NCI-H82 treated with DMSO at 0.1 percent for 48 hours (cell line): ENCODE measurements around the gene UGT1A8.

Source experiments
- DNase-seq: peaks from one replicate; lab custom pipeline; 2025; ENCODE audit not compliant: unreplicated experiment; lab: John Stamatoyannopoulos, UW

UGT1A8 gene

GRCh38 chr2:233794128-233794658, 176.8 kb downstream of the UGT1A8 start:
- DNase-seq = no peak

- no peak for DNase-seq
Measured at GRCh38 chr2:233795735-233796171, 178.3 kb downstream of the UGT1A8 start.

GRCh38 chr2:233796254-233796653, 178.8 kb downstream of the UGT1A8 start:
- peak; percentile 80 for DNase-seq

DNA sequence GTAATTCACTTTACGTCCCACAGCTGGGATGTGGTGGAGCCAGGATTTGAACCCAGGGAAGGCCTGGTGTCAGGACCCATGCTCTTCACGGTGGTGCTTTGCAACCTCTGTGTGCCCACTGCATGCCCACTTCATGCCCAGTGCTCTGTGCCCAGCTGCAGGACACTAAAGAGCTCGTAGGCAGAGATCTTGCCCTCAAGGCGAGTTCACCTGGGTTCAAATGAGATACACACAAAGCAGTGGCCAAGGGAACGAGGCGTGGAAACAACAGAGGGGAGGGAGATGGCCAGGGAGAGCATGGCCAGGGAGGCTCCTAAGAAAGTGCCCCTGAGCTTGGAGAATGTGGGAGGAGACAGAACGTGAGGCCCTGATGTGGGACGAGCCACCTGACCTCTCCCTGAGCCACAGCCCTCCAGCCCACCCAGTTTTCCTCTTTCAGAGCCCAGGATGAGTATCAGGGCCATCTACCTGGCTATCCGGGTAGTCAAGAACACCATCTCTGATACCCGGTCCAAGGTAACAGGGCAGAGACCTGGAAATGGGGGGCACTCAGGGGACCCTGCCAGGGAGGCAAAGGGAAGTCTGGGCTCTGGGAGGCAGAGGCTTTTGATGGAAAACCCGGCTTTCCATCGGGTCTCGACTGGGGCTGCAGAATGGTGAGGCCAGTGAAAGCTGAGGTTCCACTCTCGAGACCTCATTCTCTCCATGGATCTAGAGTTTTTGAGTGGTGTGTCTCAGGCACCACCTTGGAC, 181.1 kb downstream of the UGT1A8 start:
- DNase-seq = no peak

DNA sequence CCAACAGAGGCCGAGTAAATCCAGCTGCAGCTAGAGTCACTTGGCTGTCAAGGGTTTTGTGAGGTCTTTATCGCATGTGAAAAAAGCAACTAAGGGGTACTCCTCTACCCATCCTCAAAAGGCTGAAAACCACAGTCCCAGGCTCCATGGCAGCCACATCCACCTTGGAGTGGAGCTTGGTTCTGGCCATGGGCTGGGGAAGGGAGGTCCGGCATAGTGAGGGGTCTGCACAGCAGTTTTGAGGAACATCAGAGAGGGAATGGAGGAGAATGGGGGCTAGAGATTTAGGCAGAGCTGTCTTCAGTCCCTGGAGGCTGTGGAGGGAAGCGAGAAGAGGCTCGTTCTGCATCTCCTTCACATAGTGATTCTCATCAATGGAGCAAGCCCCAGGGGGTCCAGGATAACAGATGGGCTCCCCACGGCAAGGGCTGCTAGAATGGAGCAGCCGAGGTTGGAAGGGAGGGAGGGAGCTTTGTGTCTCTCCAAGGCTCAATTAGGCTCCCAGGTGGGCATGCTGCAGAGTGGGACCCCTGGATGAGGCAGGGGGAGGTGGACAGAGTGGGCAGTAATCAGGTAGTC, 181.7 kb downstream of the UGT1A8 start:
- DNase-seq = no peak

DNA sequence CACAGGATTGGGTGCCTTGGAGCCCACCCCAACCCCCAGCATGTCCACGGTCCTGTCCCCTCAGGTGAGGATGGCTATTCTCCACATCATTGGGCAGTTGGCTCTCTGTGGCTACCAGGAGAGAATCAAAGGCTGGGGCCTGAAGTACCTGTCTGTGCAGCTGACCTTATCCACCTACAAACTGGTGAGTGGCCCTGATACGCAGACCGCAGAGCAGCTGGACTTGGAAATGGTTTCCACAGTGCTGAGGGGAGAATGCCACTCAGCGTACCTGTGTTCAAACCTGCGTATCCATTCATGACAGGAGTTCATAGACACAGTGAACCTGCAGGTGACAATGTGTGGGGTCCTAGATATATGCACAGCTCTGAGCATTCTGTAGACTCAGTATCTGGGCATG, 182.3 kb downstream of the UGT1A8 start:
- no peak for DNase-seq

- no peak for DNase-seq
Measured at GRCh38 chr2:233800208-233800607, 182.8 kb downstream of the UGT1A8 start.

- no peak for DNase-seq
Measured at GRCh38 chr2:233801357-233802131, 184.1 kb downstream of the UGT1A8 start.

DNA sequence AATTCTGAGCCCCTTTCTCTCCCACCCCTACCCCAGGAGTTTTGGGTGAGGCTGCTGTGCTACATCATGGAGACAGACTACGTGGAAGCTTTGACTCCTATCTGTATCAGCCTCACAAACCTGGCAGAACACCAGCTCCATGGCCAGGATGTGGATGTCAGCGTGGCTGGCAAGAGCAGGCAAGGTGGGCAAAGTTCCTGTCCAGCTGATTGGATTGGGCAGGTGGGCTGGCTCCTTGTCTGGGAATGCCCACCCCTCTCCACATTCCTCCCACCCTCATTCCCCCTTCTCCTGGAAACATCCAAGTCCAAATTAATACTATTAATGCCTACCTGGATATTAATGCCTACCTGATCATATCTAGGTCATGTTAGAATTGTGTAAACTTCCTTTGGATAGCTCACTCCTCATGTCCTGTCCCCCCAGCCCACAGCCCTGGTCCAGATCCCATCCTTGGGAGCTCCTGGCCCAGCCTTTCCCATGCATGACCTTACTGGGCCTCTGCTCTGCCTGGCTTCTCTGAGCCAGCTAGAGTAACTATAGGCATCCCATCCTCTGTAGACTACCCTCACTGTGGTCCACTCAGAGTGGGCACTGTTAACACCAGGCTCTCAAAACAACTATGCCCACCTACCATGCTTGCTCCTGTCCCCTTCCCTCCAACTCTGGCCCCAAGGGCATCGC, 184.8 kb downstream of the UGT1A8 start:
- no peak for DNase-seq

- DNase-seq = no peak
Measured at GRCh38 chr2:233803292-233803911, 186.0 kb downstream of the UGT1A8 start.

GRCh38 chr2:233803994-233804393, 186.6 kb downstream of the UGT1A8 start:
- DNase-seq = no peak

GRCh38 chr2:233807215-233807865, 189.9 kb downstream of the UGT1A8 start:
- no peak for DNase-seq

- DNase-seq = no peak
Measured at GRCh38 chr2:233807966-233808935, 190.8 kb downstream of the UGT1A8 start.

GRCh38 chr2:233810385-233810784, 193.0 kb downstream of the UGT1A8 start:
- no peak for DNase-seq

DNA sequence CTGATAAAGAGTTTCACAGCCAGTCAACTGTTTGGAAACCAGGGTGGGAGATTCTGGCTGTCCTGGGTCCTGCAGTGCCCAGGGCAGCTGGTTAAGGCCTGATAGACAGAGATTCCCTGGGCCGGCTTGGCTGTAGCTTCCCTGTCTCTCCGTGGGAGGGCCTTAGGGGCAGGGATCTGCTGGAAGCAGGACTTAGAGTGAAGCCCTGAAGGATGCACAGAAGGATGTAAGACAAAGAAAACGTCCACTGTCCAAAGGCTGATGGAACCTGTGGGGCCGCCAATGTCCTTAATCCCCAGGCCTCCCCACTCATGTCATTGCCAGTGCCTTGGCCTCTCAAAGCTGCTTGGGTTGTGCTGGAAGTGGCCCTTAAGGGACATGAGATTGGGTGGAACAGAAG, 193.7 kb downstream of the UGT1A8 start:
- DNase-seq = no peak

DNA sequence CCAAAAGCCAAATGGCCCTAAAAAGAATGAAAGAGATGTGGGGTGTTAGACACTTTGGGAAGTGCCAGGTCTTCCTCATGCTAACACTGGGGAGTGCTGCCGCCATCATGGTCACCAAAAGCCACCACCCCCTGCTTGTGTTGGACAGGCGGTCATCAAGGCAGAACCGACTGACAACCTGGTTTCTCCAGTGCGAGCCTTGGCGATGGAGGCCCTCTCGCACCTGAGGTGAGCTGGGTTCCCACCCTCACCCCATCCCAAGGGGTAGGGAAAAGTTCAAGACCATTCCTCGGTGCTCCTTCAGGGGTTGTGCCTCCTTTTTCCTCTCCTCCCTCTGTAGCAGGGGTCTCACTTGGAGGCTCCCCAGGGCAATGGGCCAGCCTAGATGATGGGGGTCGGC, 194.3 kb downstream of the UGT1A8 start:
- DNase-seq = no peak

DNA sequence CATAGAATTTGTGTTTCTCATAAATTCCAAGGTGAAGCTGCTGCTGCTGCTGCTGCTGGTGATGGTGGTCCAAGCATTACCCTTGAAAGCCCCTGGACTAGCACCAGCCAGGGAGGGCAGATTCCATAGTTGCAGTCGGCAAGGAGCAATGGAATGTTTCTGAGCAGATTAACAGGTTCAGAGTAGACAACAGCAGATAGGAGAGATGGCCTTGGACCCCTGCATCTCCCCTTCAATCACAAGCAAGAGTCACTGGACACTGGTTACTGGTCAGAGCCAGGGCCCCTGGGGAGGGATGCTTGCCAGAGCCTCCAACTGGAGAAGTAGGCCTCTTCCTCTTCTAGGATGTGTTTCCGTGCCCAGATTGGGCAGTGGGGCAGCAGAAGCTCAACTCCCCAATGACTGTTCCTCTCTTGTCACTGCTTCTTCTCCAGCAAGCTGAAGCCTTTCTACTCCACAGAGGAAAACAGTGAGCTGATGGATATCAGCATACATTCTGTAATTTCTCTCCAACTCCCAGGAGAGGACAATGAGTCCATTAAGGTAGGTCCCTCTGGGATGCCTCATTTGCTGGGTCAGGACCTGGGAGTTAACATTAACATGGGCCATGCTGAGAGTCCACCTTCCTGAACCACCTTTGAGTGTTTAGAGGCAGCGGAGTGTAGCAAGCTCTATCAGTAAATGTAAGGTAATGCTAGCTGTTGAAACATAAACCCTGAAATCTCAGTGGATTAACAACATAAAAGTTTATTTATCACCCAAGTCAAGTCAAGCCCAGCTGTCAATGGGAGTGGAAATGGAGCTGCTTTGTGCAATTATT, 196.0 kb downstream of the UGT1A8 start:
- no peak for DNase-seq
